Endothelial cell (in vitro differentiated cells): Measurements from ENCODE around the gene SLC17A2. TPM values are rescaled to one million over a fixed set of nuclear protein-coding genes. Genes with fewer than 3 reads are reported as not detected.
"Not testable (repeated sequence)": the region's sequence is repeated elsewhere in the genome, so short reads cannot be mapped to it uniquely, and the experiment has no call there.

Source experiments
- DNase-seq: peaks from one replicate; pipeline ENCODE4 v3.0.0; 2021; ENCODE audit warnings: low spot score
- H3K27ac Mint-ChIP-seq: one replicate; pipeline ENCODE4 v1.8.0; 2021; ENCODE audit warnings: mixed read lengths, inconsistent platforms; ENCODE audit not compliant: unreplicated experiment
- H3K27me3 Mint-ChIP-seq: one replicate; pipeline ENCODE4 v1.8.0; 2021; ENCODE audit warnings: mild to moderate bottlenecking, moderate library complexity, mixed read lengths, inconsistent platforms; ENCODE audit not compliant: unreplicated experiment
- H3K36me3 Mint-ChIP-seq: one replicate; pipeline ENCODE4 v1.8.0; 2021; ENCODE audit warnings: mild to moderate bottlenecking, low read depth, mixed read lengths, inconsistent platforms; ENCODE audit not compliant: unreplicated experiment
- H3K4me1 Mint-ChIP-seq: one replicate; pipeline ENCODE4 v1.8.0; 2021; ENCODE audit warnings: mild to moderate bottlenecking, mixed read lengths, inconsistent platforms; ENCODE audit not compliant: unreplicated experiment
- H3K4me3 Mint-ChIP-seq: one replicate; pipeline ENCODE4 v1.8.0; 2021; ENCODE audit warnings: mild to moderate bottlenecking, mixed read lengths, inconsistent platforms; ENCODE audit not compliant: unreplicated experiment
- H3K9me3 Mint-ChIP-seq: one replicate; pipeline ENCODE4 v1.8.0; 2021; ENCODE audit warnings: mixed read lengths, inconsistent platforms; ENCODE audit not compliant: unreplicated experiment
- CTCF ChIP-seq: fragments of 200-600 bp; sonication (generic); IDR thresholded peaks from one replicate; pipeline ENCODE4 v1.5.0; 2021; ENCODE audit warnings: antibody characterized with exemption; ENCODE audit not compliant: unreplicated experiment
- total RNA-seq: library from RNA; stranded (reverse); fragmentation: NEBNext Ultra II Directional; extraction: Animal tissue kit (Norgen Biotek cat#: 25700); gene quantifications from one replicate; pipeline ENCODE4 v1.2.1, GENCODE V29; 2021; ENCODE audit not compliant: unreplicated experiment

SLC17A2 gene
- total RNA-seq, 1 donor from 2014 or later: not detected

GRCh38 chr6:25952535-25952934, 22.0 kb upstream of the SLC17A2 start:
- Mint-ChIP-seq H3K4me1 (peaks cover 2% of the 10 kb centered on the region), H3K36me3 (no peaks in the 10 kb centered on the region), H3K27me3 (no peaks in the 10 kb centered on the region), H3K4me3 (no peak overlapping the region), H3K27ac (no peak overlapping the region), H3K9me3 (no peaks in the 10 kb centered on the region)
- TF ChIP-seq CTCF: no peak
- DNase-seq: no peak

DNA sequence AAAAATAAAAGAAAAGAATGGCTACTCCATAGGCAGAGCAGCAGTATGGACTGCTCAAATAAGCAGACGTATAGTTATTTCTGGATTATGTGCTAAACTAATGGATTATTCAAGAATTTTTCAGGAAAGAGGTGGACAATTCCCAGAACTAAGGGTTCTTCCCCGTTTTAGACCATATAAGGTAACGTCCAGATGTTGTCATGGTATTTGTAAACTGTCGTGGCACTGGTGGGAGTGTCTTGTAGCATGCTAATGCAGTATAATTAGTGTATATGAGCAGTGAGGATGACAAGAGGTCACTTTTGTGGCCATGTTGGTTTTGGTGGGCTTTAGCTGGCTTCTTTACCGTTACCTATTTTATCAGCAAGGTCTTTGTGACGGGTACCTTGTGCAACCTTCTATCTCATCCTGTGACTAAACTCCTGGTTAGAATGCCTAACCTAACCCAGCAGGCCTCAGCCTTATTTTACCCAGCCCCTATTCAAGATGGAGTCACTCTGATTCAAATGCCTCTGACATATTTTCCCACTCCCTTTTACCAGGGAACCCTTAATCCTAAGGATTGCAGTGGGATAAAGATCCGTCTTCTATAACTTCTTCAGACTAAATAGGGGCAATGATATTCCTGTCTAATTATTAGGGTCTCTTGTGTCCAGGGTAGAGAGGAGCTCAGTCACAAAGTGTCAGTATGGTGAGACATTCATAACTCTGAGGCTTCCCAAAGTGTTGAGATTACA, 21.0 kb upstream of the SLC17A2 start:
- no peak for DNase-seq
- Mint-ChIP-seq H3K27ac (no peak overlapping the region), H3K36me3 (no peaks in the 10 kb centered on the region), H3K4me1 (peaks cover 1% of the 10 kb centered on the region), H3K4me3 (no peak overlapping the region), H3K9me3 (no peaks in the 10 kb centered on the region), H3K27me3 (no peaks in the 10 kb centered on the region)
- TF ChIP-seq CTCF: no peak

DNA sequence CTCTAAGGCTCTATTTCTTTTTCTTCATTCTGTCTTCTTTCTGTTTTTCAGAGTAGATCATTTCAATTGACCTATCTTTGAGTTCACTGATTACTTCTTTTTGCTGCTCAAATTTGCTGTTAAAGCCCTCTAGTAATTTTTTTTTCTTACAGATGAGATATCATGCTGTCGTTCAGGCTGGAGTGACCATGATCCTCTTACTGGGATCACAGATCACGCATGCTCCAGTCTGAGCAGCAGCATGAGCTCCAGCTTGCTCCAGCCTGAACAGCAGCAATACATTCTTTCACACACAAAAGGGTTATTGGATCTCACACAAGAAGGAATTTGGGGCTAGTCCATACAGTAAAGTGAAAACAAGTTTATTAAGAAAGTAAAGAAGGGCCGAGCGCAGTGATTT, 19.8 kb upstream of the SLC17A2 start:
- Mint-ChIP-seq H3K27ac (no peak overlapping the region), H3K4me1 (no peaks in the 10 kb centered on the region), H3K9me3 (no peaks in the 10 kb centered on the region), H3K27me3 (no peaks in the 10 kb centered on the region), H3K36me3 (no peaks in the 10 kb centered on the region), H3K4me3 (no peak overlapping the region)
- no peak for DNase-seq
- no peak for TF ChIP-seq CTCF

- no peak for DNase-seq
- TF ChIP-seq CTCF: no peak
- Mint-ChIP-seq H3K27me3 (no peaks in the 10 kb centered on the region), H3K36me3 (no peaks in the 10 kb centered on the region), H3K9me3 (no peaks in the 10 kb centered on the region), H3K4me1 (no peaks in the 10 kb centered on the region), H3K27ac (no peak overlapping the region), H3K4me3 (no peak overlapping the region)
Measured at GRCh38 chr6:25949695-25950094, 19.2 kb upstream of the SLC17A2 start.

GRCh38 chr6:25947492-25947891, 17.0 kb upstream of the SLC17A2 start:
- not testable (repeated sequence) for H3K9me3 Mint-ChIP-seq, H3K27me3 Mint-ChIP-seq, H3K36me3 Mint-ChIP-seq

More at GRCh38 chr6:25947492-25947891, 17.0 kb upstream of the SLC17A2 start:
- H3K4me1 Mint-ChIP-seq, DNase-seq, H3K27ac Mint-ChIP-seq, H3K4me3 Mint-ChIP-seq: not testable (repeated sequence)
